Hematopoietic multipotent progenitor cell treated with erythropoietin and hydrocortisone succinate and interleukin-3 and kit ligand, for 15 days (in vitro differentiated cells): ENCODE results near the gene TBCD.
"Not testable (repeated sequence)": the region's sequence is repeated elsewhere in the genome, so short reads cannot be mapped to it uniquely, and the experiment has no call there.

ENCODE experiments used
- DNase-seq: peaks from one replicate; pipeline ENCODE4 v3.0.0-alpha.2; 2015; ENCODE audit warnings: low spot score

The TBCD gene

DNA sequence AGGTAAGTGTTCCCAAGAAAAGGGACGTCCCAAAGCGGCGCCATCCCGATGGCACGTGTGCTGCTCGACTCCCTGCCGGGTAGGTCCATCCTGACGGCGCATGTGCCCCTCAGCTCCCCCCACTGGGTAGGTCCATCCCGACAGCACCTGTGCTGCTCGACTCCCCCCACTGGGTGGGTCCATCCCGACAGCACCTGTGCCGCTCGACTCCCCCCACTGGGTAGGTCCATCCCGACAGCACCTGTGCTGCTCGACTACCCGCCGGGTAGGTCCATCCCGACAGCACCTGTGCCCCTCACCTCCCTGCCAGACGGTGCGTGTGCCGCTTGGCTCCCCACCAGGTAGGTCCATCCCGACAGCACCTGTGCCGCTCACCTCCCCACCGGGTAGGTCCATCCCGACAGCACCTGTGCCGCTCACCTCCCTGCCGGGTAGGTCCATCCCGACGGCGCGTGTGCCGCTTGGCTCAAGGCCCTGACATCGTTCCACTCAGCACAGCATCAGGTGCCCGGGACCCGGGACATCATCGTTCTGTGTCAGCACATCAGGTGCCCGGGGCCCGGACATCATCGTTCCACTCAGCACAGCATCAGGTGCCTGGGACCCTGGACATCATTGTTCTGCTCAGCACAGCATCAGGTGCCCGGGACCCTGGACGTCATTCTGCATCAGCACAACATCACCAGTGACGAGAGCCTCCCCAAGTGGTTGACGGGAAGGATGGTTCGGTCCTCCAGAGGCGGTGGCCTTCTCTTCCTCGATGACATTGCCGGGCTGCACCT lies 22.2 kb upstream of the TBCD start:
- no peak for DNase-seq

DNA sequence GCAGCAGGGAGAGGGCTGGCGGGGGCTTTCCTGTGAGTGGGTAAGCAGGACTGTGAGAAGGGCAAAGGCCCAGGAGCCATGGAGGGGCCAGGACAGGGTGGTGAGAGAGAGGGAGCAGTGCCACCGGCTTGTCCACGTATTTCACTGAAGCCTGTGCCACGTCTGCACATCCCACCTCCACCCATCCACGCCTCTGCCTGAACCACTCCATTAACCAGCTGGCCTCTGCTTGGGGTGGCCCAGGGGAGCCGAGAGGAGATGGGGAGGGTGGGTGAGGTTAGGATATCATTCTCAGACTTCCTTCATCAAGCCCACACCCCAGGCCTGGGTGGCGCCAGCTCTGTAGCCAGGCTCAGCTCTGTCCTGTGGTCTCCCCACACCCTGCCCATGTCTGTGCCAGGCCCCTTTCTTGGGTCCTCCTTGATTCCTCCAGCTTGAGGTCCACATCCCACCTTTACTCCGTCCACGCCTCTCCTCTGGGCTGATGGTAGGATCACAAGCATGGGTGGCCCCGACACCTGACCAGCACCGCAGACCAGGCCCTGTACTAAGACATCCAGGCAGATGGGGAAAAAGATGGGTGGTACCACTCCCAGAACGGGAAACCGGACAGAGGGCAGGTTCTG lies 19.6 kb upstream of the TBCD start:
- no peak for DNase-seq

DNA sequence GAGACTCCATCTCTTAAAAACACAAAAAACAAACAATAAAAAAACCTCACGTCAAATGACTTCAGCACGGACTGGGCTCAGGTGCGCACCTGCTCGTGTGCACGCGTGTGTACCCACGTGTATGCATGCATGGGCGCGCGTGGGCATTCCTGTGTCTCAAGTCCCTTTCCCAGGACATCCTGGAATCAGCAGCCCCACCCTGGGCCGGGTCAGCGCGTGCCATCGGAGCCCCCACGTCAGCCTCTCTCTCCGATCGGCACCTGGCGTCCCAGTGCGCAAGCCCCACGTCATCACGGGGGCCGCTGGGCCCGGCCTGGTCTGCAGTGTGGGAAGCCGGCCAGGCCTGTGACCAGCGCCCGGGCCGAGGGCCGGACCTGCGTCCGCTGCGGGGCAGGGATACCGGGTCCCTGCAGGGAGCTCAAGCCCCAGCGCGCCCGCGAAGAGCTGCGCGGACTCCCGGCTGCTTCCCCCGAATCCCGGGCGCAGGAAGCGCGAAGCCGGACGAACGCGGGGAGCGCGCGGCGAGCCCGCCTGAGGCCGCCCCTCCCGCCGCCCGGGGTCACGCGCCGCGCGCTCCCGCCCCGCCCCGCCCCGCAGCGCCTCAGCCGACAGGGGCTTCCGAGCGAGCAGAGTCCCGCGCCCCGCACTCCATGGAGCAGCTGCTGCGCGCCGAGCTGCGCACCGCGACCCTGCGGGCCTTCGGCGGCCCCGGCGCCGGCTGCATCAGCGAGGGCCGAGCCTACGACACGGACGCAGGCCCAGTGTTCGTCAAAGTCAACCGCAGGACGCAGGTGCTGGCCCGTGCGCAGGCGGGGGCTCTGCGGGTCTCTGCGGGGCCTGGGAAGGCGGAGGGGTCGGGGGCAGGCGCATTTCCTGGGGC lies 16.6 kb upstream of the TBCD start, which contains the start of gene FN3K:
FN3K (plus strand) TSS at position 629 of the 880 bp plus-strand sequence; CDS start at position 651, 22 bp downstream.
- DNase-seq: peak; percentile 56

DNA sequence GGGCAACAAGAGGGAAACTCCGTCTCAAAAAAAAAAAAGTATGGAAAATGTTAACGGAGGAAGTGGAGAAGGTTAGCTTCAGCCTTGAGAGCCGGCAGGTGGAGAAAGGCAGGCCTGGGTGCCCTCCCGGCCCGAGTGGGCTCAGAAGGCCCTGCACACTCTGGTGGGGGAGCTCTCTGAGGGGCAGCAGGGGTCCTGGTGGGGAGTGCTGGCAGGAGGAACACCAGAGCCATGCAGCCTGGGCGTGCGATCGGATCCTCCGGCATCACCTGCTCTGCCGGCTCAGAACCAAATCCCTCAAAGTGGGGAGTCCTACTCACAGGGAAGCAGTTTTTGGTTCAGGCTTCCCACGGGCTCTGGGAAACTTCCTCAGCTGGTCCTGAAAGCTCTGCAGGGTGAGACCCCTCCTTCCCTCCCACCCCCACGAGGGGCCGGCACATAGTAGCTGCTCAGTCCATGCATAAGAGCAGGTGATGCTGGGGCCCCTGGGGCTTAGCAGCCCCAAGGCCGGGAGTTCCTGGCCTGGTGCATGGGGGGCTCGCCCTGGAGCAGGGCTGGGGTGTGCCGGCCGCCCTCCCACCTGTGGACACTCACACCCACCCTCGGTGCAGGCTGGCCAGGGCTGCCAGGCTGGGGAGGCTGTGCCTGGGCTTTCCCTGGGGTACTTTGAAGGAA lies 15.2 kb upstream of the TBCD start:
- no peak for DNase-seq

DNA sequence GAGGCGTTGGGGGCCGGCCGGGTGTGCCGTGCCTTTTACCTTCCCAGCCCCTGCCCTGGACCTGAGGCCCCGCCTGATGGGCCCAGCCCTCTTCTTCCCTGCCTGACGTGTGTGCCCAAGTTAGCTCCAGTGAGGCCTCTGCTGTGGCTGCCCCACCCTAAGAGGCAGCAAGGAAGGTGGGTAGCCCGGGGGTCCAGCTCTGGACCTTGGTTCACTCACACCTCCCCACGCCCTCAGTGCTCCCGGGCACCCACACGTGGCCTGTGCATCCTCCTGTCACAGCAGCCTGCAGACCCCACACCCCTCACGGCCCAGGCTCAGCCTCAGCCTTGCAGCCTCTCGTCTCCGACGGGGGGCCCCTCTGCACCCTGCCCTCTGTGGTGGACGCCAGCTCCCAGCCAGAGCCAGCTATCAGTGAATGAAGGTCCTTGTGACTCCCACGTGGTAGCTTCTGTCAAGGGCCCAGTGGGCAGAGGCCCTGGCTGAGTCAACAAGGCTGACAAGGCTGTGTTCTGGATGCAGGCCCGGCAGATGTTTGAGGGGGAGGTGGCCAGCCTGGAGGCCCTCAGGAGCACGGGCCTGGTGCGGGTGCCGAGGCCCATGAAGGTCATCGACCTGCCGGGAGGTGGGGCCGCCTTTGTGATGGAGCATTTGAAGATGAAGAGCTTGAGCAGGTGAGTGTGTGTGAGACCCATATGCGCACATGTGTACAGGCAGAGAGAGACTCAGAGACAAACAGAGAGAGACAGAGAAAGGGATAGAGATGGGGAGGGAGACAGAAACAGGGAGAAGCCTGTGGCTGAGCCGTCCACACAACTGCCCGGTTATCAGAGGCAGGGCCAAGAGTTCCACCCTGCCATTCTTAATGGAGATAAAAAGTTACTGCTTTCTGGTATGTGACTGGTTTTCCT lies 13.6 kb upstream of the TBCD start:
- peak; percentile 85 for DNase-seq

DNA sequence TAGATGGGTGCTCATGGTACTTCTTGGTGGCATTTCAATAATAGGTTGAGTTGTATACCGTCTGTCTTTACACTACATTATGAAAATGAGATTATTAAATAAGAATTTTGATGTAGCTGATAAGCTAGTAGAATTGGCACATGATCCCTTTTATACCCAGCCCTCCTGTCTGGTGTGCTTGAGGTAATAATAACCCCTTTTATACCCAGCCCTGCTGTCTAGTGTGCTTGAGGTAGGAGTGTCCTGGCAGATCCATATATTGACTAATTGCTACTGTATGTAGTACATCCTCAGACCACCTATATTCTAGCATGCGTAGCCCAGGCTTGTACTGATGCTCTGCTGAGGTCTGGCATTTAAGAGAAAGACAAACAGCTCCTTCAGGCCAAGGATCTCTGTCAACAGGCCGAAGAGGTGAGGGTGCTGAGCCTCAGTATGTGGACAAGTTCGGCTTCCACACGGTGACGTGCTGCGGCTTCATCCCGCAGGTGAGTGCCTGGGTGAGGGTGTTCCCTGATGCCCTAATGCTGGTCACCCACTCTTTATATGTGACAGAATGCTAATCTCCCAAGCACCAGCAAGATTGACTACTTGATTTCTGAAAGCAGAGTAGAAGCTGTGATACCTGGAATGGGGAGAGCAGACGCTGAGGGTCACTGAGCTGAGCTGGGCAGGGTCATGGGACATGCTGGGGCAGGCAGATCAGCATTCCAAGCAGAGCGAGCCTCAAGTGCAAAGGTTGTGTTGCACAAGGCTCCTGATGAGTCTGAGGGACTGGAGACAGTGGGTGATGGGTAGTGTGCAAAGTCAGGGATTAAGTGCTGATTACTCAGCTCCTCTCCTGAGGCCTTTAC lies 10.7 kb upstream of the TBCD start:
- DNase-seq: peak; percentile 41

DNA sequence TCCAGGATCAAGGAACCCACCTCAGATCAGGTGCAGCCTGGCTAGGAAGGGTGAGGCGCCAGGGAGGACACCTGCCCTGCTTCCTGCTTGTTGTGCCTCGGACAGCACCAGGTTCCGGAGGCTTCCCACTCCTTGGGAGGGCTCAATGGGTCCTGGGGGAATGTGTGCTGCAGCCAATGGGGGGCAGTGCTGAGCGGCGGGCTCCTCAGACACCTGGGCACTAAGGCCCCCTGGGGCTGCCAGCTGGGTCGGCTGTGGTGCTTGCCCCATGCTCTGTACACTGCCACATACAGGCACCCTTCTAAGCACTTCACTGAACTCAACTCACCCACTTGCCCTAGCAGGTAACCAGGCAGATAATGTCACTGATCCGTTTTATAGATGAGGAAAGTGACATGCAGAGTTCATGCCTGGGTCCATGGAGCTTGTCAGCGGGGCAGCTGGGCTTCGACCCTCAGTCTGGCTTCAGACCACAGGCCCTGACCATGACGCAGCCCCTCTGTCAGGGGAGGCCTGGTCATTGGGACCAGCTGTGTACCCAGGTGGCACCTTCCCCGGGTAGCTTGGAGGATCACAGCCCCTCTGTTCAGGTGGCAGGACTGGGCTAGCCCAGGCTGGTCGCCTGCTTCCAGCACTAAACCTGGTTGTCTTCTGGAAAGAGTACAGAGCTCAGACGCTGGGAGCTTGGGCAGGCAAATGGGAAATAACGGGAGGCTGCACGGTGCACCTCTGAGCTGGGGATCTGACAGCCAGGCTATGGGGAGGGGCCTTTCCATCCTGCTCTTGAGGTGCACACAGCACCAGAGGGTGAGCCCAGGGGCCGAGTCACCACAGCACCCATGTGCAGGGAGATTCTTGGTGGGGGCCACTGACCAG lies 8.3 kb upstream of the TBCD start:
- DNase-seq: no peak

DNA sequence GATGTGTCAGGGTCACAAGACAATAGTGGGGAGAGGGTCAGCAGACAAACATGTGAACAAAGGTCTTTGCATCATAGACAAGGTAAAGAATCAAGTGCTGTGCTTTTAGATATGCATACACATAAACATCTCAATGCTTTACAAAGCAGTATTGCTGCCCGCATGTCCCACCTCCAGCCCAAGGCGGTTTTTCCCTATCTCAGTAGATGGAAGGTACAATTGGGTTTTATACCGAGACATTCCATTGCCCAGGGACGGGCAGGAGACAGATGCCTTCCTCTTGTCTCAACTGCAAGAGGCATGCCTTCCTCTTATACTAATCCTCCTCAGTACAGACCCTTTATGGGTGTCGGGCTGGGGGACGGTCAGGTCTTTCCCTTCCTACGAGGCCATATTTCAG lies 7.1 kb upstream of the TBCD start:
- not testable (repeated sequence) for DNase-seq

DNA sequence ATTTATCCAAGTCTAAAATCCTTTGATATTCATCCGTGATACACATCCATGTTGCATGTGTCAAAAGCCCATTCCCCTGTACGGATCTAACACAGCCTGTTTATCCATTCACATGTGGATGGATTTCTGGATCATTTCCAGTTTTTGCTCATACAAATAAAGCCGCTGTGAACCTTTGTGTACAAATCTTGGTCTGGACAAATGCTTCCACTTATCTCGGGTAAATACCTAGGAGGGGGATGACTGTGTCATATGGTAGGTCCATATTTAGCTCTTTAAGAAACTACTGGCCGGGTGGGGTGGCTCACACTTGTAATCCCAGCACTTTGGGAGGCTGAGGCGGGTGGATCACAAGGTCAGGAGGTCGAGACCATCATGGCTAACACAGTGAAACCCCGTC lies 6.3 kb upstream of the TBCD start:
- DNase-seq: no peak

DNA sequence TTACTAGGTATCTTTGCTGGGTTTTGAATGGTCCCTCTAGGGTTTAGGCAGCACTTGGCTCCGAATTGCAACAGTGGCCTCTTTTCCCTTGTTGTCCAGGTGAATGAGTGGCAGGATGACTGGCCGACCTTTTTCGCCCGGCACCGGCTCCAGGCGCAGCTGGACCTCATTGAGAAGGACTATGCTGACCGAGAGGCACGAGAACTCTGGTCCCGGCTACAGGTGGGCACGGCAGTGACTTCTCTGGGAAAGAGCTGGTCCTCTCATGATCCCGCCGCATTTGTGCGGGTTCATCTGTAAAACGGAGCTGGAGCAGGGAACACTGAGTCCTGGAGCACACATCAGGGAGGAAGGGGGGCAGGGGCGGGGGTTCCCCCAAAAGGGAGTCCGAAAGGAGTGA lies 3.1 kb upstream of the TBCD start:
- no peak for DNase-seq

DNA sequence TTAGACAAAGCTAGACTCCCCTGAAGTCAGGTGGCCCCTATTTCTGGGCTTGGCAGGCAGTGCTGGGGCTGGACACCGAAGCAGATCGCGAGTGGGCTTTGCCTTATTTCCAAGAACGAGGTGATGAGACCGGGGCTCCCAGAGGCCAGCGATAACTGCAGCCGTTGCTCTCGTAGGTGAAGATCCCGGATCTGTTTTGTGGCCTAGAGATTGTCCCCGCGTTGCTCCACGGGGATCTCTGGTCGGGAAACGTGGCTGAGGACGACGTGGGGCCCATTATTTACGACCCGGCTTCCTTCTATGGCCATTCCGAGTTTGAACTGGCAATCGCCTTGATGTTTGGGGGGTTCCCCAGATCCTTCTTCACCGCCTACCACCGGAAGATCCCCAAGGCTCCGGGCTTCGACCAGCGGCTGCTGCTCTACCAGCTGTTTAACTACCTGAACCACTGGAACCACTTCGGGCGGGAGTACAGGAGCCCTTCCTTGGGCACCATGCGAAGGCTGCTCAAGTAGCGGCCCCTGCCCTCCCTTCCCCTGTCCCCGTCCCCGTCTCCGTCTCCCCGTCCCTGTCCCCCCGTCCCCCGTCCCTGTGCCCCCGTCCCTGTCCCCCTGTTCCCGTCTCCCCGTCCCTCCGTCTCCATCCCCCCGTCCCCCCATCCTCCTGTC lies 1.5 kb upstream of the TBCD start:
- no peak for DNase-seq

DNA sequence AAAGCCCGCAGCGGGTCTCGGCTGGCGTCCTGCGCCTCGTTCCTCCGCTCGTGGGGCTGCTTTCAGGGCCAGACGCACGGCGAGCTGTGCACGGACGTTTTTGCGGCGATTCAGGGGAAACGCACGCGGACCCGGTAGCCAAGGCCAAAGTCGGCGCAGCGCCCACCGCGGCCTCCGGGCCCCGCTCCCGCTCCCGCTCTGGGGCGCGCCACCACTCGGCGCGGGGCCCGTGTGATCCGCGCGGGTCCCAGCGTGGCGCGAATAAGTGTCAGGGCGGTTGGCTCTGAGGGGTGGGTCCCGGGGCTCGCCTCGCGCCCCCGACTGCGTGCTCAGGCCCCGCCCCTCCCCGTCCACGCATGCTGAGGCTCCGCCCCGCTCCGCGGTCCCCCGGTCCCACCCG lies 694 bp upstream of the TBCD start:
- no peak for DNase-seq

DNA sequence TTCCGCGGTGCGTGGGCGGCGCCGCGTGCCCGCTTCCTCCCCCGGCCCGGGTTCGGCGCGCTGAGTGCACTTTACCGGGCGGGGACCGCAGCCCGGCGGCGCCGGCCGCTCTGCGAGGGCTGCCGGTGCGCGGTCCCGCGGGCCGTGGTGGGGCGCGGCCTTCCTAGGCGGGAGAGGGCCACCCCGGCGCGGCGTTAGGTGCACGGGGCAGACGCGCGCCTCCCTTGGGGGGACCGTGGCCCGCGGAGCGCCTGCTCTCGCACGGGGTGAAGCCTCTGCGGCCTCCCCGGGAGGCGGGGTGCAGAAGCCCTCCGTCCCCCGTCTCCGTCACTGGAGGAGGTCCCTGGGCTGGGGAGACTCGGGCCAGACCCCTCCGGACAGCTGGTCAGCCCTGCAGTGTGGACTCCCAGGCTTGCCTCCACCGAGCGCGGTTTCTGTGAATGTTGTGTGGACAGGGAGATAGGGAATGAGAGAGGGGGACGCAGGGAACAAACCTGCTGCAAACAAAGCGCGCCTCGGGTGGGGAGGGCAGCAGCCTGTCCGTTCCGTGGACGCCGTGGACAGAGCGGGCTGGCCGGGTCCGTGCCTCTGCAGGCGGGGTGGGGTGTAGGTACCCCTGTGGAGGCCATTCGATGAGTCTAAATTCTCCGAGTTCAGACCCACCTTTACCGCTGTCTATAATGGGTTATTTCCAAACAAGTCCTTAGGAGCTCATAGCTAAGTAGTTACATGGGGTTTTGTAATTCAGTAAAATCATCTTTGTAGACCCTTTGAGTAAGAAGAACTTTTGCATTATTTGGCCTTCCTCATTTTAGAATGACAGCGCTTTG lies 721 bp downstream of the TBCD start:
- DNase-seq: peak; percentile 43

DNA sequence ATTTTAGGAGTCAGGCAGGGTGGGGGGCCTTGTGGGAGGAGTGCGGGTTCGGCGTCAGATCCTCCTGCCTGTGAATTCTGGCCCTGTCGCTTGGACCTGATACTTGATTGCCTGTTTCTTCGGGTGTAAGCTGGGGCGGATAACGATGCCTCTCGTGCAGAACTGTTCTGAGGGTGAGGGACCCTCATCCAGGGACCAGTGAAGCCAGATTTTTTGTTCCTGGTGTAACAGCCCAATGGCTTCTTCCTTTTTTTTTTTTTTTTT lies 1.3 kb downstream of the TBCD start:
- DNase-seq: no peak

DNA sequence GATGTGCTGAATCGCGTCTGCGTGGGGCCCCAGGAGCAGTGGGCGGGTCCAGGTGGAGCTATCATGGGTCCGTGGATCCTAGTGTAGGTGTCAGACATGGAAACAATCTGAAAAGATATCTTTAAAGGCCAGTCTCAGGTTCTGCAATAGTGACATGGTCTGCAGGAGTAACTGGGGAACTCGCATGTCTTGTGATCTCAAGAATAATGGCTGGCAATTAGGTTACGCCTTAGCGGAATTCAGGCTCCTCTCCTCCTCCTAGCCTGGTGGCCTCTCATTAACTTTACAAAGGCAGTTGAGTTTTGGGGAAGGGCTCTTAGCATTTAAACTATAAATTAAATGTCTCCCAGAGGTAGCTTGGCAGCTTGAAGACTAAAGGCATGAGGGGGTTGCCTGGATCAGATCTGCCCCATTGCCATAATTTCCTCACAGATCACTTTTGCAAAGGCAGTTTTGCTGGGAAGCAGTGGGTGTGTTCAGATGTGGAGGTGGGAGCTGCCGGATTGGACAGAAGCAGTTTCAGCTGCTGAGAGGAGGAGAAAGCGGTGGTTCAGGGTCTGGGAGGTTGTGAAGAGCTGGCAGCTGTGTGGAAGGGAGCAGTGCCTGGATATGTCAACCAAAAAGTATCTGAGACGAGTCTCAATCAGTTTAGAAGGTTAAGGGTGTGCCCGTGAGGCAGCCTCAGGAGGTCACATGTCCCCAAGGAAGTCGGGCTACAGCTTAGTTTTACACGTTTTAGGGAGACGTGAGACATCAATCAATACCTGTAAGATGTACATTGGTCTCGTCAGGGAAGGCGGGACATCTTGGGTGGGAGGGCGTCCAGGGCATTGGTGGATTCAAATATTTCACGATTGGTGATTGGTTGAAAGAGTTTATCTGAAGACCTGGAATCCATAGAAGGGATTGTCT lies 2.7 kb downstream of the TBCD start:
- peak; percentile 25 for DNase-seq

DNA sequence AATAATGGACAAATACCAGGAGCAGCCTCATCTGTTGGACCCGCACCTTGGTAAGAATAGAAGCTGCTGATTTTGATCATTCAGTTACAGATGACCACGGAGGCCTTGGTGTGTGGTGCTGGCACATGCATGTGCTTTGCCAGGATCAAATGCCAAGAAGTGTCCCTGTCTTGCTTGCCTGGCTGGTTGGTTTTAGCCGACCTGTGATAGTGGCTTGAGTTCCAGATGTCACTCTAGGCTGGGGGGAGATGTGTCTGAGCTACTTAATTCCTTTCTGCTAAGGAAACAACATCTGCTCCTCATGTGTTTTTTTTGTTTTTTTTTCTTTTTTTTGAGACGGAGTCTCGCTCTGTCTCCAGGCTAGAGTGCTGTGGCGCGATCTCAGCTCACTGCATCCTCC lies 4.3 kb downstream of the TBCD start:
- no peak for DNase-seq

DNA sequence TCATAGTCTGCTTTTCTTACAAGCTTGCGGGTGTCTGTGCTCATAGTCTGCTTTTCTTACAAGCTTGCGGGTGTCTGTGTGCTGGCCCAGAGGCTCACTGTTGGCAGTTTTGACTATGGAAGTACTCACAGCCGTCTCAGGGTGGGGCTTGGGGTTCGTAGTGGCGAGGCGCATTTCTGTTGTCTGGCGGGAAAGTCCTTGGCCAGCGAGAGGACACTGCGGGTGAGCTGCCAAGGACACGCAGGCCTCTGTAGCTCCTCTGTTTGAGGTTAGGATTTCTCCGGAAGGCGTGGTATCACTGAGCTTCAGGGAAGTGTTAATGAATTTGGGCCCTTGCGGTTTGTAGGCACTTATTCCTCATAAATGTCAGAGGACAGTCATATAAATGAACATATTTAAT lies 13.5 kb downstream of the TBCD start:
- DNase-seq: no peak
